PC-3 (cell line): Measurements from ENCODE around the gene KIF25. TPM values are rescaled to one million over a fixed set of nuclear protein-coding genes. Genes with fewer than 3 reads are reported as not detected.

ENCODE experiments used
- ATAC-seq: fragments of 200-7000 bp; cut with Tn5 transposase; 2 replicates; pipeline ENCODE4 v1.9.1; 2020; ENCODE audit warnings: mild to moderate bottlenecking, moderate library complexity
- BruUV-seq: library from RNA; stranded (reverse); fragments of 400-500 nt; replicated peaks from 2 replicates; lab custom pipeline; 2021; lab: Mats Ljungman, UMichigan
- CTCF ChIA-PET: fragments of 300-600 bp; sonication (Branson Sonifier 250); formaldehyde crosslinking; loops from one replicate; lab custom pipeline; 2022; ENCODE audit warnings: antibody characterized with exemption; lab: Charles Lee
- POLR2A ChIA-PET: fragments of 300-600 bp; sonication (Branson Sonifier 250); formaldehyde crosslinking; loops from one replicate; lab custom pipeline; 2022; ENCODE audit warnings: antibody characterized with exemption; ENCODE audit not compliant: unreplicated experiment; lab: Charles Lee
- DNase-seq: peaks from one replicate; pipeline ENCODE4 v3.0.0-alpha.2; 2015
- H2AFZ ChIP-seq: fragments of 300-600 bp; sonication (generic); 2 replicates; pipeline ENCODE4 v1.6.0; 2016; ENCODE audit warnings: antibody characterized with exemption, low read length
- H3F3A ChIP-seq: fragments of 300-600 bp; sonication (generic); one replicate; pipeline ENCODE4 v1.6.0; 2017; ENCODE audit warnings: antibody characterized with exemption, low read length, control low read depth, mild to moderate bottlenecking; ENCODE audit not compliant: unreplicated experiment
- H3K27ac ChIP-seq: fragments of 300-600 bp; sonication (generic); 2 replicates; pipeline ENCODE4 v1.5.1; 2016; ENCODE audit warnings: mild to moderate bottlenecking, low read length
- H3K27me3 ChIP-seq: fragments of 300-600 bp; sonication (generic); 2 replicates; pipeline ENCODE4 v1.6.1; 2016; ENCODE audit warnings: low read length, mixed read lengths
- H3K36me3 ChIP-seq: fragments of 300-600 bp; sonication (generic); 2 replicates; pipeline ENCODE4 v1.6.1; 2016; ENCODE audit warnings: low read depth, mixed run types, low read length, mixed read lengths
- H3K4me1 ChIP-seq: fragments of 300-600 bp; sonication (generic); 2 replicates; pipeline ENCODE4 v1.5.1; 2016; ENCODE audit warnings: low read length; ENCODE audit not compliant: insufficient read depth
- H3K4me2 ChIP-seq: fragments of 300-600 bp; sonication (generic); 2 replicates; pipeline ENCODE4 v1.6.0; 2016; ENCODE audit warnings: low read length
- H3K4me3 ChIP-seq: fragments of 300-600 bp; sonication (generic); 2 replicates; pipeline ENCODE4 v1.5.1; 2016; ENCODE audit warnings: mild to moderate bottlenecking, low read length, mixed read lengths
- H3K79me2 ChIP-seq: fragments of 300-600 bp; sonication (generic); 2 replicates; pipeline ENCODE4 v1.6.1; 2017; ENCODE audit warnings: low read length, mixed read lengths
- H3K9ac ChIP-seq: fragments of 300-600 bp; sonication (generic); 2 replicates; pipeline ENCODE4 v1.6.0; 2016; ENCODE audit warnings: mild to moderate bottlenecking, low read length
- H3K9me2 ChIP-seq: fragments of 300-600 bp; sonication (generic); replicated peaks from 2 replicates; pipeline ENCODE4 v1.6.1; 2016; ENCODE audit warnings: mixed run types, low read length, mixed read lengths
- H3K9me3 ChIP-seq: fragments of 300-600 bp; sonication (generic); 2 replicates; pipeline ENCODE4 v1.6.1; 2016; ENCODE audit warnings: low read length, mixed read lengths
- H4K20me1 ChIP-seq: fragments of 300-600 bp; sonication (generic); 2 replicates; pipeline ENCODE4 v1.6.1; 2016; ENCODE audit warnings: low read length, mixed read lengths
- CTCF ChIP-seq: fragments of 300-600 bp; sonication (generic); conservative IDR thresholded peaks from 2 replicates; pipeline ENCODE4 v1.5.1; 2017; ENCODE audit warnings: antibody characterized with exemption, low read depth, mild to moderate bottlenecking, low read length
- EZH2 ChIP-seq: fragments of 300-600 bp; sonication (generic); IDR thresholded peaks from one replicate; pipeline ENCODE4 v1.6.1; 2017; ENCODE audit warnings: antibody characterized with exemption, mild to moderate bottlenecking, low read length; ENCODE audit not compliant: unreplicated experiment
- EZH2phosphoT487 ChIP-seq: fragments of 300-600 bp; sonication (generic); IDR thresholded peaks from 2 replicates; pipeline ENCODE4 v1.6.1; 2018; ENCODE audit warnings: mild to moderate bottlenecking, antibody characterized with exemption, low read length, borderline replicate concordance
- intact Hi-C: fragments of 100-400 bp; cut with micrococcal nuclease; formaldehyde crosslinking; loops from 2 replicates; pipeline ENCODE4 v1.9.0; 2023
- total RNA-seq: library from RNA; depleted of rRNA; stranded (reverse); fragments of >200 nt; gene quantifications from 2 replicates; pipeline ENCODE4 v1.2.3, GENCODE V29; 2014

The KIF25 gene
- total RNA-seq, 1 experiment from 2014 or later, result not detected

GRCh38 chr6:167956983-167957492 is 40.4 kb upstream of the KIF25 start:
- H3K27ac ChIP-seq, result no peak overlapping the region
- no peaks in the 10 kb centered on the region for H3K27me3 ChIP-seq
- H4K20me1 ChIP-seq, result no peaks in the 10 kb centered on the region
- H3F3A ChIP-seq, result no peaks in the 10 kb centered on the region
- no peaks in the 10 kb centered on the region for H3K9me2 ChIP-seq
- intact Hi-C loops, result no loop called here
- no peak overlapping the region for H2AFZ ChIP-seq
- H3K79me2 ChIP-seq, result peaks cover 10% of the 10 kb centered on the region; the same call in 1 of the 2 replicates
- DNase-seq (peak; percentile 62), ATAC-seq (peak; percentile 88)
- H3K4me1 ChIP-seq, result peaks cover 20% of the 10 kb centered on the region
- no peaks in the 10 kb centered on the region for H3K36me3 ChIP-seq
- CTCF ChIA-PET, result no interaction called here
- H3K4me2 ChIP-seq, result peak overlapping the region; percentile 60
- no peak overlapping the region for H3K9ac ChIP-seq
- POLR2A ChIA-PET, result no interaction called here
- no peaks in the 10 kb centered on the region for H3K9me3 ChIP-seq
- no peak overlapping the region for H3K4me3 ChIP-seq
- no TSS peak for BruUV-seq
- TF ChIP-seq EZH2 (no peak), EZH2phosphoT487 (no peak), CTCF (no peak)

DNA sequence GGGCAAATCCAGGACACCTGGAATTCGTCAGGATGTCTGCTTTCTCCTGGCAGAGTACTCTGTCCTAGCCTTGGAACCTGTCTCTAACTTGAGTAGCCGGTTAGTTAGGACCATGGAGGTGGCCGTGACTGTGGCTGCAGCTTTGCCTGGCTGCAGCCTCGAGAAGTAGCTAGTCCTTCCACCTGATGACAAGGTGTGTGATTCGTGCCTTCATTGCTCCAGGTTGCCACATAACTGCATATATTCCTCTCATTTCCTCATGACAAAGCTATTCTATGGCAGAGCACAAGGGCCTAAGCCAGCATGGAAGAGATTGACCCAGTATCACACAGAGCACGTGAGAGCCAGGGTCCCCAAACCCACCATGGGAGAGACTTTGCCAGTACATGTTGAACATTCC is 39.8 kb upstream of the KIF25 start:
- BruUV-seq, result no TSS peak
- no peaks in the 10 kb centered on the region for H3K36me3 ChIP-seq
- H3K4me2 ChIP-seq, result peak overlapping the region; percentile 60; the same call in 1 of the 2 replicates
- peaks cover 16% of the 10 kb centered on the region for H3K4me1 ChIP-seq
- H3K27me3 ChIP-seq, result no peaks in the 10 kb centered on the region
- H3K27ac ChIP-seq, result no peak overlapping the region
- H3K9me3 ChIP-seq, result no peaks in the 10 kb centered on the region
- ATAC-seq (no peak), DNase-seq (no peak)
- H3K9me2 ChIP-seq, result no peaks in the 10 kb centered on the region
- ChIA-PET POLR2A (no interaction called here), CTCF (no interaction called here)
- H3K79me2 ChIP-seq, result peaks cover 10% of the 10 kb centered on the region; the same call in 1 of the 2 replicates
- H2AFZ ChIP-seq, result no peak overlapping the region
- intact Hi-C loops, result no loop called here
- no peaks in the 10 kb centered on the region for H3F3A ChIP-seq
- no peak for TF ChIP-seq EZH2
- no peak for TF ChIP-seq CTCF
- no peak for TF ChIP-seq EZH2phosphoT487
- H4K20me1 ChIP-seq, result no peaks in the 10 kb centered on the region
- no peak overlapping the region for H3K9ac ChIP-seq
- H3K4me3 ChIP-seq, result no peak overlapping the region

DNA sequence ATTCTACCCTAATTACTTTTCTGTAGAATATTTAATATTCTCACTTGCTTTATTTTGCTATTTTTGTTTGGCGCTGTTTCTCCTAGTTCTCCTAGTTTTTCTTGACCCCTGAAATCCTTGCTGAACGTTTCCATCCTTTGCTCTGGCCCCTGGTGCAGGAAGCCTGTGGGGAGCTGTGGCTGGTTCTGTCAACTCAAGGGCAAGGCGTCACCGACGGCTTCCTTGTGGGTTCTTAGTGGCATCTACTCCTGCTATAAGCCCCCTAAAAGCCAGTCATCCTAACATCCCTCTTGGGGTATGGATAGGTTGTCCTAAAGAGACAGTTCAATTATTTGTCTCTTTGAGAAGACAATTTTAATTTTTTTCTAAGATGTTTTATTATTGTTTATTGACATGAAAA is 36.9 kb upstream of the KIF25 start:
- BruUV-seq, result no TSS peak
- H3K4me1 ChIP-seq, result peaks cover 16% of the 10 kb centered on the region
- POLR2A ChIA-PET, result no interaction called here
- ATAC-seq (no peak), DNase-seq (no peak)
- CTCF ChIA-PET, result no interaction called here
- TF ChIP-seq EZH2phosphoT487, result no peak
- H3K9me2 ChIP-seq, result no peaks in the 10 kb centered on the region
- no peaks in the 10 kb centered on the region for H4K20me1 ChIP-seq
- H3K9me3 ChIP-seq, result no peaks in the 10 kb centered on the region
- H3K27me3 ChIP-seq, result no peaks in the 10 kb centered on the region
- H3K9ac ChIP-seq, result no peak overlapping the region
- H3K36me3 ChIP-seq, result no peaks in the 10 kb centered on the region
- no peak overlapping the region for H3K27ac ChIP-seq
- intact Hi-C loops, result no loop called here
- no peak overlapping the region for H2AFZ ChIP-seq
- no peak overlapping the region for H3K4me2 ChIP-seq
- no peak overlapping the region for H3K4me3 ChIP-seq
- no peaks in the 10 kb centered on the region for H3F3A ChIP-seq
- peaks cover 10% of the 10 kb centered on the region; the same call in 1 of the 2 replicates for H3K79me2 ChIP-seq
